GM23338 (cell line): ENCODE results near the gene RNF115. TPM values are rescaled to one million over a fixed set of nuclear protein-coding genes. Genes with fewer than 3 reads are reported as not detected.
"Not testable (repeated sequence)": the region's sequence is repeated elsewhere in the genome, so short reads cannot be mapped to it uniquely, and the experiment has no call there.

Source experiments
- ATAC-seq: fragments of 200-7000 bp; cut with Tn5 transposase; 3 replicates; pipeline ENCODE4 v1.9.1; 2020
- DNase-seq: peaks from one replicate; pipeline ENCODE4 v3.0.0-alpha.2; 2015; ENCODE audit warnings: low spot score
- H2AFZ ChIP-seq: fragments of 200-600 bp; sonication (generic); 2 replicates; pipeline ENCODE4 v1.8.0; 2016; ENCODE audit warnings: antibody characterized with exemption, mild to moderate bottlenecking, moderate library complexity
- H3F3A ChIP-seq: fragments of 200-600 bp; sonication (generic); replicated peaks from 2 replicates; pipeline ENCODE4 v1.8.0; 2017; ENCODE audit warnings: antibody characterized with exemption, mixed run types, low read depth
- H3K27ac ChIP-seq: fragments of 200-600 bp; sonication (generic); 2 replicates; pipeline ENCODE4 v1.6.1; 2016; ENCODE audit warnings: low read depth
- H3K27me3 ChIP-seq: fragments of 200-600 bp; sonication (generic); 2 replicates; pipeline ENCODE4 v1.8.0; 2016; ENCODE audit warnings: mild to moderate bottlenecking, mixed run types, moderate library complexity; ENCODE audit not compliant: insufficient read depth
- H3K36me3 ChIP-seq: fragments of 200-600 bp; sonication (generic); 2 replicates; pipeline ENCODE4 v1.8.0; 2016; ENCODE audit warnings: mild to moderate bottlenecking; ENCODE audit not compliant: insufficient read depth
- H3K4me1 ChIP-seq: fragments of 200-600 bp; sonication (generic); 2 replicates; pipeline ENCODE4 v1.8.0; 2016; ENCODE audit warnings: mild to moderate bottlenecking, moderate library complexity; ENCODE audit not compliant: insufficient read depth
- H3K4me2 ChIP-seq: fragments of 200-600 bp; sonication (generic); 2 replicates; pipeline ENCODE4 v1.7.1; 2017; ENCODE audit warnings: mixed run types
- H3K4me3 ChIP-seq: fragments of 200-600 bp; sonication (generic); 2 replicates; pipeline ENCODE4 v1.6.1; 2016; ENCODE audit warnings: mixed run types
- H3K79me2 ChIP-seq: fragments of 200-600 bp; sonication (generic); replicated peaks from 2 replicates; pipeline ENCODE4 v1.8.0; 2017; ENCODE audit warnings: mild to moderate bottlenecking; ENCODE audit not compliant: insufficient read depth
- H3K9me2 ChIP-seq: fragments of 200-600 bp; sonication (generic); 2 replicates; pipeline ENCODE4 v1.8.0; 2017; ENCODE audit not compliant: insufficient read depth
- H4K20me1 ChIP-seq: fragments of 200-600 bp; sonication (generic); replicated peaks from 2 replicates; pipeline ENCODE4 v1.8.0; 2017; ENCODE audit warnings: mild to moderate bottlenecking; ENCODE audit not compliant: insufficient read depth
- H3K27ac Mint-ChIP-seq: 2 replicates; pipeline ENCODE4 v1.8.0; 2020; ENCODE audit warnings: inconsistent platforms, mild to moderate bottlenecking, moderate library complexity, mixed read lengths
- H3K27me3 Mint-ChIP-seq: 3 replicates; pipeline ENCODE4 v1.8.0; 2022; ENCODE audit warnings: low read depth, mild to moderate bottlenecking, moderate library complexity, mixed read lengths, inconsistent platforms; ENCODE audit not compliant: insufficient read depth, poor library complexity
- H3K36me3 Mint-ChIP-seq: 3 replicates; pipeline ENCODE4 v1.8.0; 2021; ENCODE audit warnings: low read depth, mild to moderate bottlenecking, inconsistent platforms, moderate library complexity, mixed read lengths
- H3K4me1 Mint-ChIP-seq: 3 replicates; pipeline ENCODE4 v1.8.0; 2020; ENCODE audit warnings: mild to moderate bottlenecking, inconsistent platforms, mixed read lengths
- H3K4me3 Mint-ChIP-seq: 3 replicates; pipeline ENCODE4 v1.8.0; 2021; ENCODE audit warnings: moderate library complexity, mild to moderate bottlenecking, inconsistent platforms, mixed read lengths
- H3K9me3 Mint-ChIP-seq: 3 replicates; pipeline ENCODE4 v1.8.0; 2020; ENCODE audit warnings: moderate library complexity, mild to moderate bottlenecking, inconsistent platforms, mixed read lengths
- polyA plus RNA-seq: library from polyadenylated mRNA; unstranded; fragments of >200 nt; fragmentation: Nextera tagmentation; extraction: Ambion mirVana; gene quantifications from 2 replicates; pipeline ENCODE4 v1.2.1, GENCODE V29; 2016
- total RNA-seq: library from RNA; depleted of rRNA; stranded (reverse); fragments of >200 nt; shearing (Covaris generic); gene quantifications from 2 replicates; pipeline ENCODE4 v1.2.3, GENCODE V29; 2014

The RNF115 gene
- total and polyA plus RNA-seq, 2 experiments from 2014 or later = 10.6 to 10.9 TPM

GRCh38 chr1:145766926-145767325, 57.0 kb downstream of the RNF115 start:
- not testable (repeated sequence) for H3K27ac Mint-ChIP-seq, H3F3A ChIP-seq, DNase-seq, H3K27me3 Mint-ChIP-seq, H3K79me2 ChIP-seq, H3K27ac ChIP-seq, H3K9me2 ChIP-seq, H2AFZ ChIP-seq, H3K4me1 Mint-ChIP-seq, H3K4me2 ChIP-seq, ATAC-seq, H4K20me1 ChIP-seq, H3K4me3 ChIP-seq, H3K4me3 Mint-ChIP-seq, H3K4me1 ChIP-seq, H3K27me3 ChIP-seq
- H3K9me3 Mint-ChIP-seq = peaks cover 33% of the 10 kb centered on the region
- peaks cover 13% of the 10 kb centered on the region for H3K36me3 ChIP-seq
- peaks cover 66% of the 10 kb centered on the region for H3K36me3 Mint-ChIP-seq

- not testable (repeated sequence) for H3K4me2 ChIP-seq, H3K4me3 ChIP-seq, H3K27me3 ChIP-seq, ATAC-seq, H3K27me3 Mint-ChIP-seq, H3K4me1 Mint-ChIP-seq, H3K79me2 ChIP-seq, H3K4me1 ChIP-seq, H4K20me1 ChIP-seq, H3K4me3 Mint-ChIP-seq, H3K9me2 ChIP-seq, H2AFZ ChIP-seq, H3F3A ChIP-seq, H3K27ac Mint-ChIP-seq, H3K27ac ChIP-seq, DNase-seq
- Mint-ChIP-seq H3K36me3 (peaks cover 72% of the 10 kb centered on the region), H3K9me3 (peaks cover 44% of the 10 kb centered on the region)
- peaks cover 10% of the 10 kb centered on the region for H3K36me3 ChIP-seq
Observed at GRCh38 chr1:145765585-145766360, 58.1 kb downstream of the RNF115 start.

DNA sequence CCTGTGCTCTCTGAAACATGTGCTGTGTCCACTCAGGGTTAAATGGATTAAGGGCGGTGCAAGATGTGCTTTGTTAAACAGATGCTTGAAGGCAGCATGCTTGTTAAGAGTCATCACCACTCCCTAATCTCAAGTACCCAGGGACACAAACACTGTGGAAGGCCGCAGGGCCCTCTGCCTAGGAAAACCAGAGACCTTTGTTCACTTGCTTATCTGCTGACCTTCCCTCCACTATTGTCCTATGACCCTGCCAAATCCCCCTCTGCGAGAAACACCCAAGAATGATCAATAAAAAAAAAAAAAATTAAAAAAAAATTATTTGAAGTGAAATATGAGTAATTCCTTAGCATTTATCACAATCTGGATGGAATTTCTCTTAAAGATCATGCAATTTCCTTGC, 58.8 kb downstream of the RNF115 start:
- DNase-seq, ATAC-seq, H3K27me3 ChIP-seq, H3K27ac ChIP-seq, H3K4me1 ChIP-seq, H3K9me2 ChIP-seq, H2AFZ ChIP-seq, H3K27ac Mint-ChIP-seq, H3K4me1 Mint-ChIP-seq, H3K4me3 ChIP-seq, H3F3A ChIP-seq, H3K4me2 ChIP-seq, H3K4me3 Mint-ChIP-seq, H3K27me3 Mint-ChIP-seq, H3K79me2 ChIP-seq, H4K20me1 ChIP-seq: not testable (repeated sequence)
- H3K9me3 Mint-ChIP-seq = peaks cover 51% of the 10 kb centered on the region
- peaks cover 14% of the 10 kb centered on the region for H3K36me3 ChIP-seq
- peaks cover 78% of the 10 kb centered on the region for H3K36me3 Mint-ChIP-seq

GRCh38 chr1:145764231-145764940, 59.5 kb downstream of the RNF115 start:
- H3K9me2 ChIP-seq, H4K20me1 ChIP-seq, H3K27me3 Mint-ChIP-seq, H2AFZ ChIP-seq, H3K4me3 ChIP-seq, H3K4me3 Mint-ChIP-seq, DNase-seq, H3K4me1 Mint-ChIP-seq, H3K4me2 ChIP-seq, H3K27me3 ChIP-seq, H3K27ac ChIP-seq, H3K27ac Mint-ChIP-seq, H3K4me1 ChIP-seq, H3F3A ChIP-seq, ATAC-seq, H3K79me2 ChIP-seq: not testable (repeated sequence)
- peaks cover 14% of the 10 kb centered on the region for H3K36me3 ChIP-seq
- Mint-ChIP-seq H3K36me3 (peaks cover 83% of the 10 kb centered on the region), H3K9me3 (peaks cover 51% of the 10 kb centered on the region)

DNA sequence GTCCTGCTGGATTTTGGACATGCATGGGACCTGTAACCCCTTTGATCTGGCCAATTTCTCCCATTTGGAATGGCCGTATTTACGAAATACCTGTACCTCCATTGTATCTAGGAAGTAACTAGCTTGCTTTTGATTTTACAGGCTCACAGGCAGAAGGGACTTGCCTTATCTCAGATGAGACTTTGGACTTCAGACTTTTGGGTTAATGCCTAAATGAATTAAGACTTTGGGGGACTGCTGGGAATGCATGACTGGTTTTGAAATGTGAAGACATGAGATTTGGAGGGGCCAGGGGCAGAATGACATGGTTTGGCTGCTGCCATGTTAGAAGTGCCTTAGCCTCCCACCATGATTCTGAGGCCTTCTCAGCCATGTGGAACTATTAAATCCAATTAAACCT, 61.9 kb downstream of the RNF115 start:
- not testable (repeated sequence) for H3K4me3 ChIP-seq, H3K27ac ChIP-seq, H3K27me3 Mint-ChIP-seq, H2AFZ ChIP-seq, H3K9me2 ChIP-seq, H3K79me2 ChIP-seq, H3K4me2 ChIP-seq, H3K4me3 Mint-ChIP-seq, ATAC-seq, H4K20me1 ChIP-seq, H3F3A ChIP-seq, DNase-seq, H3K36me3 ChIP-seq, H3K27ac Mint-ChIP-seq, H3K4me1 Mint-ChIP-seq, H3K27me3 ChIP-seq, H3K4me1 ChIP-seq
- Mint-ChIP-seq H3K36me3 (peaks cover 62% of the 10 kb centered on the region), H3K9me3 (peaks cover 41% of the 10 kb centered on the region)

DNA sequence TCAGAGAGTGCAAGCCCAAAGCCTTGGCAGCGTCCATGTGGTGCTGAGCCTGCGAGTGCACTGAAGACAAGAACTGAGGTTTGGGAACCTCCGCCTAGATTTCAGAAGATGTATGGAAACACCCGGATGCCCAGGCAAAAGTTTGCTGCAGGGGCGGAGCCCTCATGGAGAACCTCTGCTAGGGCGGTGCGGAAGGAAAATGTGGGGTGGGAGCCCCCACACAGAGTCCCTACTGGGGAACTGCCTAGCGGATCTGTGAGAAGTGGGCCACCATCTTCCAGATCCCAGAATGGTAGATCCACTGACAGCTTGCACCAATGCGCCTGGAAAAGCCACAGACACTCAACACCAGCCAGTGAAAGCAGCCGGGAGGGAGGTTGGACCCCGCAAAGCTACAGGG, 62.4 kb downstream of the RNF115 start:
- not testable (repeated sequence) for H3K4me1 Mint-ChIP-seq, H3K27me3 ChIP-seq, H3K79me2 ChIP-seq, H3K9me2 ChIP-seq, H3K27me3 Mint-ChIP-seq, DNase-seq, H3K27ac Mint-ChIP-seq, H3K4me2 ChIP-seq, H3K4me1 ChIP-seq, H3K4me3 ChIP-seq, H3K27ac ChIP-seq, H2AFZ ChIP-seq, H3K36me3 ChIP-seq, H4K20me1 ChIP-seq, H3F3A ChIP-seq, H3K4me3 Mint-ChIP-seq, ATAC-seq
- peaks cover 41% of the 10 kb centered on the region for H3K9me3 Mint-ChIP-seq
- H3K36me3 Mint-ChIP-seq = peaks cover 62% of the 10 kb centered on the region
